Heart left ventricle (tissue), 13 donors: Measurements from ENCODE around the gene DUSP6.

Source experiments
- CTCF ChIP-seq, 12 donors: fragments of 200-600 bp; sonication (generic) in 4 of 12; IDR thresholded peaks; one replicate each; pipeline versions ENCODE4 v1.5.0 to v1.8.0; 2018 to 2022; ENCODE audit warnings: antibody characterized with exemption in 12 of 12, mild to moderate bottlenecking in 5 of 12
- POLR2A ChIP-seq, 2 donors: fragments of 450-650 bp; IDR thresholded peaks; one replicate each; pipeline ENCODE4 v1.6.1; 2017; ENCODE audit warnings: antibody characterized with exemption in 2 of 2, mild to moderate bottlenecking in 2 of 2, moderate library complexity in 2 of 2
- donor health status: ischemic (EF 13 %, LVEDD 7.1; RV severe dilation, severe dysfunction).
- donor health status: DM: no; HTN: yes; CAD: no.
- donor health status: DM: no; HTN: no; CAD: no.
- donor health status: ischemic (EF 25% LVEDD 6.9; RV normal size, moderate dysfunction).
- donor health status: ischemic (EF 25% LVEDD 5.7; RV mildly dilated, moderate dysfunction).
- donor health status: ischemic (EF 35%, LVEDD 5.7; RV mildly dilated, moderate dysfunction).
- donor health status: nonischemic (EF 11% LVEDD 7.7; RV severe dilation, severe dysfunction).
- donor health status: DM: yes; HTN: yes; CAD: no.
- donor health status: PGD.
- donor health status: ischemic (EF 29% LVEDD 5.4; RV normal size, mild dysfunction).
- donor health status: nonischemic (EF 23%, LVEDD 6.1; RV moderate dilation, normal function).

GRCh38 chr12:89384807-89385206 lies 32.5 kb upstream of the DUSP6 start:
- TF ChIP-seq POLR2A (IDR thresholded peaks at IDR 0.05) (no peak), CTCF (IDR thresholded peaks at IDR 0.05) (no peak)
